ENCODE measurements around the gene RXRA. TPM values are rescaled to one million over a fixed set of nuclear protein-coding genes. Genes with fewer than 3 reads are reported as not detected.

Gene RXRA
- 14.0 and 22.4 TPM in 2 replicates for total RNA-seq

DNA sequence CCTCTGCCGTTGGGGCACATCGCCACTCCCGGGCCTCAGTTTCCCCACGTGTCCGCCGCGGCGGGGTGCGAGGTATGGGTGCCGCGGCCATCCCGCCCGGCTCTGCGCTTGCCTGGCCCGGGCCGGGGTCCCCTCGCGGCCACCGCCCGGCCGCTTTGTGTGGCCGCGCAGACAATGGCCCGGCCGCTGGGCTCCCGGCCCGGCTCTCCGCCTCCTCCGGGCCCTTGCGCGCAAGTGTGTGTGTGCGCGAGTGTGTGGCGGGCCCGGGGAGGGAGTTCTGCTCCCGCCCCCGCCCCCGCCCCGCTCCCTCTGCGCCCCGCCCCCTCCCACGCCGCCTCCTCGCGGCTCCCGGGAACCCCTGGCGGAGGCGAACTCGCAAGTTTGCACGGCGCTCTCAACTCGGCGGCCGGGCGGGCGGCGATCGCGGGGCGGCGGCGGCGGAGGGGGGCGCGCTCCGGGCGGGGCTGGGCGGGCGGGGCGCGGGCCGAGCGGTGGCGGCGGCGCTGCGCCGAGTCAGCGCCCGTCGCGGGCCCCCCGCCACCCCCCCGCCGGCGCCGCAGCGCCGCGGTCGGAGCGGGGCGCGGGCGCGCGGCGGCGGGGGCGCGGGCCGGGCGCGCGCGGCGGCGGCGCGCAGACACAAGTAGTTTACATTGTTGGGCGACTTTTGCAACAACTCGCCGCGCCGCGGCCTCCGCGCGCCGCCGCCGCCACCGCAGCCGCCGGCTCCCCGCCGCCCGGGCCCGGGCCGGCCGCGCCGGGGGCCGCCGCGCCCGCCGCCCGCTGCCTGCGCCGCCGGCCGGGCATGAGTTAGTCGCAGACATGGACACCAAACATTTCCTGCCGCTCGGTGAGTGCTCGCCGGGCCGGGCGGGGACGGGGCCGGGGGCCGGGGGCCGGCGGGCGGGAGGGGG lies at the start of gene RXRA:
TSS of gene RXRA (plus strand) at position 643 of the 911 bp plus-strand sequence. CDS start at position 820, 177 bp downstream.
- peak; percentile 55 to 84 for DNase-seq (ENCODE audit: low read depth in 2 of 2)

DNA sequence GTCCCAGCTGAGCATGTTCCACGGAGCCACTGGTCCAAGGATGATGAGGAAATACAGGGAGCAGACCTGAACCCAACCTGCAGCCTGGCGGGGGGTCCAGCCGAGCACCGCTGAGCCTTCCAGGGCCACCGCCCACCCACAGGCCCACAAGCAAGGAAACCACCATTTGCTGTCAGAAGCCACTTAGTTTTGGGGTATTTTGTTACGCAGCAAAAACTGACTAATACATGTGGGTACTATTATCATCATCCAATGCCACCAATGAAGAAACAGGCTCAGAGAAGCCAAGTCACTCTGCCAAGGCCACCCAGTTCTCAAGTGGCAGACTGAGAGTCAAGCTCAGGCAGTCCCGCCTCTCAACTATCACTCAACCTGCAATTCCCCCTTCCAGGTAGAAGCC lies 48.0 kb upstream of the RXRA start:
- no peak for DNase-seq (ENCODE audit: low read depth in 2 of 2)

DNA sequence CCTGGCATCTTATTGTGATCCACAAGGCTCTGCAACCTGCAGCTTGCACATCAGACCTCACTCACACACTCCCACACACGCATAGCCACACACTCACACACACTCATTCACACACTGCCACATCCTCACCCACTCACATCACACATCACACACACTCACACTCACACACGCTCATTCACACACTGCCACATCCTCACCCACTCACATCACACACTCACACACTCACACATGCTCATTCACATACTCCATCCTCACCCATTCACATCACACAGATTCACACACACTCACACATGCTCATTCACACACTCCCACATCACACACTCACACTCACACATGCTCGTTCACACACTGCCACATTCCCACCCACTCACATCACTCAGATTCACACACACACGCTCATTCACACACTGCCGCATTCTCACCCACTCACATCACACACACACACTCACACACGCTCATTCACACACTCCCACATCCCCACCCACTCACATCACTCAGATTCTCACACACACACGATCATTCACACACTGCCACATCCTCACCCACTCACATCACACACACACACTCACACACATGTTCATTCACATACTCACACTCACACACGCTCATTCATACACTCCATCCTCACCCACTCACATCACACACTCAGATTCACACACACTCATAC lies 47.1 kb upstream of the RXRA start:
- DNase-seq (ENCODE audit: low read depth in 2 of 2), result no peak

DNA sequence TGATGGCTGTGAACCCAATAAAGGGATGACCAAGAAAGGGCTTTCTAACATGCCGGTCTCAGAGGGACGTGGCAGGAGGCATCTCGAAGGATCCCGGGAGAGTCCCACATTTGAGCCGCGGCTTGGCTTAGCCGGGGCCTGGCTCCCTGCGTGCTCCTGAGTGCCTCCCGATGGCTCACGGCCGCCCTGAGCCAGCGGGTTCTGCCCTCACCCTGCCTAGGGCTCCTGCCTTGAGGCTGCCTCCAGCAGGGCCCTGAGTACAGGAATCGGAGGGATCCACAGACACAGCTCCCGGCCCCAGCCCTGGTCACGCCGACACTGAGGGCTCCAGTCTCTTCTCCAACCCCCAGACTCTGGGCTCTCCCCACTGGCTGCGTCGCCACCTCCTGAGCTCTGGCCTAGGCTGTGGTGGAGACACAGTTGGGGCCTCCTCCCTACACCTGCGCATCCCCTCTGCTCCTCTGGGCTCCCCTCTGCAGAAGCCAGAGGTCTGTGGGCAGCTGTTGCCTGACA lies 44.1 kb upstream of the RXRA start:
- no peak for DNase-seq (ENCODE audit: low read depth in 2 of 2)

DNA sequence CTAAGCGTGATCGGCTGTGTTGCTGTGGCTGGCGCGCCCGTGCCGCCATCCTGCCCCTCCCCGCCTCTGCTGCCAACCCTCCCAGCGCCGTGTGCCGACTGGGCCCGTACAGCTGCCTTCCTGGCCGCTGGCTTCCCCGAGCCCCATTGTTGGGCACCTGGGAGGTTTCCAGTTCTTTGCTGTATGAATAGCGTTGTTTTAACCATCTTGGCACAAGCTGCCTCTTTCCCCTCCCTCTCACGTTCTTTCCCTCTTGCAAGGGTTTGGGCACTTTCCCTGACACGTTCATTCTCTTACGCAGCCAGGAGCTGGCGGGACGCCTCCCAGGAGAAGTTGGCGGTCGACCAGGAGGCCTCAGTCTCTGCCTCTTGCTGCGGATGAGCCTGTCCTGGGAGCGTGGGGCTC lies 43.1 kb upstream of the RXRA start:
- DNase-seq (ENCODE audit: low read depth in 2 of 2), result peak in 1 of 2 donors; percentile 15

DNA sequence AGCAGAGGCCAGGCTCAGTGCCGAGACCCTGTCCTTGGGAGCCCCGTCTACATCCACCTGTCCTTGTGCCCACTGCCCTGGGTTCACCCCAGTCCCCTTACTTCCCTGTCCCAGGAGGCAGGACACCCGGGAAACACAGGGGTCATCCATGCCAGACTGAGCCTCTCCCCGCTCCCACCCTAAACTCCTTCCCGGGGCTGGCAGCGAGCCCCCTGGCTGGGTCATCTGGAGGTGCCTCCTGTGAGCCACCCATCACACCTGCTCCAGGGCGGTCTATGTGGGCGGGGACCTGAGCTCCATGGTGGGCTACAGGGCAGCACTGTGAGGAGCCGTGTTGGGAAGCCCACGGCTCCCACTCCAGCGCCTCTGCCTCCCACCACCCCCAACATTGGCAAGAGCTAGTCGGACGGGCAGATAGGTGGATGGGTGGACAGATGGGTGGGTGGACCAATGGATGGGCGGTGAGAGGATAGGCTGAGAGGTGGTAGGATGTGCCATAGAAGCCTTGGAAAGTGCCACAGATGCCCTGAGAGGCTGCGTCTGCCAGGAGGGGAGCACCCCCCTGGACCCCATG lies 42.5 kb upstream of the RXRA start:
- DNase-seq (ENCODE audit: low read depth in 2 of 2), result no peak

DNA sequence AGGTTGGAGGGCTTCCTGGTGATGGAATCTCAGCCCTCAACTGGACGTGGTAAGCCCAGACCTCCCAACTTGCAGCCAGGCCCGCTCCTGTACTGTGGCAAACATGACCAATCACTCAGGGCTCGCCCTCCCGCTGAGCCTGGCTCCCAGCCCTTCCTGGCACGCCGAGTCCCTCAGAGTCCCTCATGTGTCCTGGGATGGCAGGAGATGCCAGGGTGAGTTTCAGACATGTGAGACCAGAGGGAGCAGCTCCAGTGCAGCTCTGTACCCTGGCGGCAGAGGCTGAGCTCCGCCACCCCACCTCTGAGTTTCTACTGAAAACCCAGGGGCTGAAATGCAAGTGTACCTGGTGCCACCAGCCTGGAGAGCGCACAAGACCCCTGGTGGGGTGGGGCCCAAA lies 42.0 kb upstream of the RXRA start:
- no peak for DNase-seq (ENCODE audit: low read depth in 2 of 2)

DNA sequence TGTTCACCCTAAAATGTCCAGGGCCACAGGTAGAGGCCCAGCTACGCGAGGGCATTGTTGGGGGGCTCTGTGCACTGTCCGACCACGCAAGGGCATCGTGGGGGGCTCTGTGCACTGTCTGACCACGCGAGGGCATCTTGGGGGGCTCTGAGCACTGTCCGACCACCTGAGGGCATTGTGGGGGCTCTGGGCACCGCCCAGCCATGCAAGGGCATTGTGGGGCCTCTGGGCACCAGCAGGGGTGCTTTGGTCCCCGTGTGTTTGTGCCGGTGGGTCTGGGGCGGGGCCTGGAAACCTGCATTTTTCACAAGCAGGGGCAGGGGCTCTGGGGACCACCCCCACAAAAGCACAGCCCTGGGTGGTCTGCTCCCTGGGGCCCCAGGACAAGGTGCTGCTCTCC lies 41.5 kb upstream of the RXRA start:
- DNase-seq (ENCODE audit: low read depth in 2 of 2), result no peak

DNA sequence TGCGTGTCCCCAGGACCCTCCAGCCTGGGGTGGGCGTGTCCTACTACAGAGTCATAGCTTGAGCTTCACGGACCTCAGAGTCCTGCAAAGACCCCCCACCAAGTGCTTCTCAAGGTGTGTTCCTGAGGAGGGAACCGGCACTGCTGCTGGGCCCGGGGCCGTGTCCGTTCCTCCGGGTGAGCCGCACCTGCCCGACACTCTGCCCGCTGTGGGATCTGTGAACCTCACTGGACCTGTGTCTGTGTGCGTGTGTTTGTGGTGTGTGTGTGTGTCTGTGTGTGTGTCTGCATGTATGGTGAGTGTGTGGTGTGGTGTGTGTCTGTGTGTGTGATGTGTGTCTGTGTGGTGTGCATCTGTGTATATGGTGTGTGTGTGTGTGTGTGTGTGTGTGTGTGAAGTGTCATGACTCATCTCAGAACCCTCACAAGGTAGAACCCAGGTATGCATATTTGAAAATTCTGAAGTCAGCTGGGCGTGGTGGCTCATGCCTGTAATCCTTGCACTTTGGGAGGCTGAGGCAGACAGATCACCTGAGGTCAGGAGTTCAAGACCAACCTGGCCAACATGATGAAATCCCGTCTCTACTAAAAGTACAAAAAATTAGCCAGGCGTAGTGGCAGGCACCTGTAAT lies 40.9 kb upstream of the RXRA start:
- DNase-seq (ENCODE audit: low read depth in 2 of 2), result no peak

DNA sequence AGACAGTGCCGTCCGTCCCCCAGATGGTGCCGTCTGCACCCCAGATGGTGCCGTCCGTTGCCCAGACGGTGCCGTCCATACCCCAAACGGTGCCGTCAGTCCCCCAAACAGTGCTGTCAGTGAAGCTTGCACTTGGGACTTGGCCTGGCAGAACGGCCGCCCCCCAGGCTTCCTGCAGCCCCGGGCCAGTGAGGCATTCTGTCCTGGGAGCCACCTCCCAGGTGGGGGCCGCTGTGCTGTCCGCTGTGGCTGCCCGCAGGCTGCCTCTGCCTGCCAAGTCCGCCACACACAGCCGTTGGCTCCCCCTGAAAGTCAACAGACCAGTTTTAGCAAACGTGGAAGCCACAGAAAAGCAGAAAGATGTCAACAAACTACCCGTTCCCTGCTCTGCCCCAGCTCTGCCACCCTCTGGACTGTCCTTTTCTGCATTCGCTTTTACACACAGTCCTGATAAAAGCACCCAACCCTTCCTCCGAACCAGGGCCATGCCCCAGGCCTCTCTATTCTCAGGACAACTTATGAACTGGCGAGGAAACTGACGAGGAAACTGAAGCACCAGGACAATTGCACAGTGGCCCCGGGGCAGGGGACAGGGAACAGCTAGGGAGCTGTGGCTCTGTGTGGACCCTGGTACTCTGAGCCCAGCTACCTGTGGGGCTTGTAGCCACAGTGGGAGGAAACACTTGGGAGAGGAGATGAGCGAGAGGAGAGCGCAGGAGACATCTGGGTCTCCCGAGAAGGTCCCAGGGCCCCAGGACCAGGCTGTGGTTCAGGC lies 39.6 kb upstream of the RXRA start:
- no peak for DNase-seq (ENCODE audit: low read depth in 2 of 2)

DNA sequence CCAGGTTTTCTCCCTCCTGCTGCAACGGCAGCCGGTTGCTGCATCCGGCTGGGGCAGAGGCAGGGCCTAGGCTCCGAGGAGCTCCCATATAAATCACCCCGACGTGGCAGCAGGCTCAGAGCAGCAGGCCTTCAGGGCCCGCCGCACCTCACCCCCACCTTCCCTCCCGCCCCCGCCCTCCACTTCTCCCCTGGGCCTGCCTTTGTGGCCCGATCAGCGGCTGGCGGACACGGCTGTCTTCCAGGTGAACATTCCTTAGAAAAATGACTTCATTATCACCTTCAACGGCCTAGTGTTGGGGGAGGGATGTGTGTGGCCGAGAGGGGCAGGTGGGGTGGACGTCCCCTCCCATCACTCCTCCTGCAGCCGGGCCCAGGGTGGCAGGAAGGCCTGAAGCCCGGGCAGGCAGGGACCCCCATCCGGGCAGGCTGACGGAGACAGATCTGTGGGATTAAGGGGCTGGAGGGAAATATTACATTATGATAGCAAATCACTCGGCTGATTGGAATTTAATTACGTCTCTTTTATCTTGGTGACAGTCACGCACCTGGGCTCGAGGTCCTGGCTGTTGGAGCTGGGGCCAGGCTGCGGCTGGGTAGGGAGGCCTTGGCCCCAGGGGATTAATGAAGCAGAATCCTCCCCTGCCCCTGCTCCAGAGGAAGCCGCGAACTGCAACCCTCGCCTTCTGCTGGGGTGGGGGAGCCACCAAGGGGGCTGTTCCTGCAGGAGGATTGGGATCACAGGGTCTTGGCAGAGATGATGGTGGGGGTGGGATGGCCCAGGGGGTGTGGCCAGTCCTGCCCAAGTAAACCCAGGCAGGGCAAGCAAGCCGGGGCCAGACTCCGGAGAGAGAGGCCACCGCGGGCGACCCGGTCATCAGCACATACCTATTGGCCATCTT lies 38.4 kb upstream of the RXRA start:
- no peak for DNase-seq (ENCODE audit: low read depth in 2 of 2)

DNA sequence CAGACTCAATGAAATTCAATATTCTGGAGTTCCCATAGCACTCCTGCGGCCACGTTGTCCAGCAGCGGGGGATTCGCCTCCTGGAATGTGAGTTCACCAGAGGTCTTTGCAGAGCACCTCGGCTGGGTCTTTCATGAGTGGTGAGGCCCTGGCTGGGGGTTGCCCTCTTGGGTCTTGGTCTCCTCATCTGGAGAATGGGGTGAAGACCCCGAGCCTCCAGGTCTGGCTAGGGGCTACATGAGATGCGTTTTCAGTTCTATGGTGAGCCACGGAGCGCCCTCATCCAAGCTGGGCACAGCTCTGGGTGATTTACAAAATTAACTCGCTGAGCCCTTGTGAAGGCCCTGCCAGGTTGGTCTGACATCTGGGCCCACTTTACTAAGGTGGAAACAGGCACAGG lies 37.5 kb upstream of the RXRA start:
- no peak for DNase-seq (ENCODE audit: low read depth in 2 of 2)

DNA sequence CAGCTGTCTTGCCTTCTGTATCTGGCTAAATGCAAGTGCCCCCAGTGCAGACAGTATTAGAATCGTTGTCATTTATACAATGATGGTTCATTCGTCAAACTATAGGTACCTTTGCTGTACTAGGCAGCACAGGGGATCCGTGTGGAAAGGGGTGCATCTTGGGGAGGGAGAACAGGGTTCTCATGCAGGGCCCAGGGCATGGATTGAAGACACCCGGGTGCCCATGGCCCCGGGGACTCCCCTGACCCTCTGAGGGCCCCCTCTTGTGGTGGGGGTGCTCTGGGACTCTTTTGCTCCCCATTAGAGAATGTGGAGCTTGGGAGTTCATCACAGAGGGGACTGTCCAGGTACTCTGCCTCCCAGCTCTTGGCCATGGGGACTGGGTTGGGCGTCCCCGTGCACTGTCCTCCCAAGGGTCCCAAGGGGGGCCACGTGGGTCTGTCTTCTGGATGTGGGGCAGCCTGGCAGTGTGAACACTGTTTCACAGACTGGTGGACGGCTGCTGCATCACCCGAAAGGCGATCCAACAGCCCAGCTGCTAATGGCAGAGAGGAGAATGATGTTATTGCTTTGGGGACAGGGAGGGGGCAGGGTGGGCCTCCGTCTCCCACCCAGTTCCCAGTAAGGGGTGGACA lies 36.9 kb upstream of the RXRA start:
- no peak for DNase-seq (ENCODE audit: low read depth in 2 of 2)

DNA sequence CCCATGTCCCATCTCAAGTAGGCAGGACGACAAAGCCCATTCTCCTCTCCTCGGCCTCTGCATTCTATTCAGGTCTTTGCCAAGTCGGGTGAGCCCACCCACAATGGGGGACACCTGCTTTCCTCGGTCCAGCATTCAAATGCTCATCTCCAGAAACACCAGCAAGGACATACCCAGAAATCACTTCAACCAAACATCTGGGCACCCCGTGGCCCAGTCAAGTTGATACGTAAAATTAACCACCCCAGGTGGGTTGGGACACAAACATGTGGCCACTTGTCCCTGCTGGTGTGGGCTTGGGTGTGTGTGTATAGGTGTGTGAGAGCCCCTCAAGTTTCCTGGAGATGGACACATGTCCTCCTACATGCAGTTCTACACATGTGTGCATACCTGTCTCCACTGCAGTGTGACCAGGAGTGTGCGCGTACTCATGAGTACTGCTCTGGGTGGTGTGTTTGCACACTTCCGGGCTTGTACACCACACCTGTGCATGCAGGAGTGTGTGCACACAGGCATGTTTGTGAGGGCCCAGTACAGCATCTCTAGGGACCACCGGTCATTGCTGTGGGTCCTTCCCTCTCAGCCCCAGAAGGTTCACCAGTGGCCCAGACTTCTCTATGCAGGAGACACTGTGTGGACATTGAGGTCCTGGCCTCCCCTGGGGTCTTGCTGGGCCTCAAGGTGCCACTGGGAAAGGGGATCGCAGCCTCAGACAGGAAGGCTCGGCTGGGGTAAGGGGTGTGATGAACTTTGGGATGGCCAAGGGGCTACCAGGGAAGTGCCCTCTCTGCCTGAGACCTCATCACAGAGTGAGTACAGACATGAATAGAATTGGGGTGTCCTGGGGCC lies 35.4 kb upstream of the RXRA start:
- no peak for DNase-seq (ENCODE audit: low read depth in 2 of 2)

DNA sequence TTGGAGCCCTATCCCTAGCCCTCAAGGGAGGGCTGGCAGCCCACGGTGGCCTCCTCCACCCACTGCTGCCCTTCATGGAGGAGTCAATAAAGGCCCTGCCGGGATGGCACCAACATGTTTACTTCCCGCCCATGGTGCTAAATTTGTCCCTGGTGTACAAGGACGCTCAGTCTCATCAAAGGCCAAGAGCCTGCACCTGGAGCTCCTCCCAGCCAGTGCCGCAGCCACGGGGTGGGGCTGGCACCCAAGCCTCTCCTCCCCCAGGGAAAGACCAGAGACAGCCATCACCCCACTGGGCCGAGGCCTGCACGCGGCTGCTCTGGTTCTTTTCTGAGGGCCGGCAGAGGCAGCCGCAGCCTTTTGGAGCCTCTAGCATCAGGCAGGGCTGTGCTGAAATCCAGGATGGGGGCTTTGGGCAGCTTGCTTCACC lies 34.8 kb upstream of the RXRA start:
- DNase-seq (ENCODE audit: low read depth in 2 of 2), result no peak

DNA sequence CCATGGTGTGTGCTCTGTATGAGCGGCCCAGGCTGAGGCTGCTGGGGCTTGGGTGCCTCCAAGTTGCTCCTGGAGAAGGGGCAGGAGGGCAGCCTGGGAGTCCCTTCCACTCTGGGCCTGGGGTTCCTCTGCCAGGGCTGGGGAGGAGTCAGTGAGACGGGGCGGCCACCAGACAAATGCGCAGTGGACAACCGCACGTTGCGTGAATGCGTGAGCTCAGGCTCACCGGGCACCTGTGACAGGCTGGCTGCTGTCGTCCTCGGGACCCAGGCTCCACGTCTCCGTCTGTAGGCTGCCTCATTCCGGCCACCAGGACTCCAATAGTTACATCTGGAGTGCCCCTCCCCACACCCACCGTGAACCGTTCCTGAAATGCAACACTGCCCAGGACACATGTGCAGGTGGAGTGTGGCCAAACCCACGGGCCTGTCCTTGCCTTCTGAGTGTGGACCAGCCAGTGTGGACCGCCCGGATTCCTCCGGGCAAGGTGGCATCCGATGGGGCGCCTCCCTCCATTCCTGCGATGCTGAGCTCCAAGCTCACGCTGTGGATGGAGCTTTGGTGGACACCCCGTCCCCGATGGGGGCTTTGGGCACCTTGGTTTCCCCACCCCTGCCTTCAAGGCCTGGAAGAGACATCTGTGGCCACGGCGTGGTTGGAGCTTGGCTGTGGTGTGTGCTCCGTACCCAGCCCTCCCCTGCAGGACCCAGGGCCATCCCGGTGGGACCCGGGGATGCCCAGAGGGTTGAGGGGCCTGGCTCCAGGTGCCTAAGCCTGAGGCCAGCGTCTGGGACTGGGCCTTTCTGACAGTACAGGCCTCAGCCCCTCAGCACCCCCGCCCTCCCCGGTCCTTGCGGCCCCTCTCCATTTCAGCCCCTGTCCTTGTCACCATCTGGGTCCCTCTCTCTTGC lies 34.0 kb upstream of the RXRA start:
- DNase-seq (ENCODE audit: low read depth in 2 of 2), result no peak

DNA sequence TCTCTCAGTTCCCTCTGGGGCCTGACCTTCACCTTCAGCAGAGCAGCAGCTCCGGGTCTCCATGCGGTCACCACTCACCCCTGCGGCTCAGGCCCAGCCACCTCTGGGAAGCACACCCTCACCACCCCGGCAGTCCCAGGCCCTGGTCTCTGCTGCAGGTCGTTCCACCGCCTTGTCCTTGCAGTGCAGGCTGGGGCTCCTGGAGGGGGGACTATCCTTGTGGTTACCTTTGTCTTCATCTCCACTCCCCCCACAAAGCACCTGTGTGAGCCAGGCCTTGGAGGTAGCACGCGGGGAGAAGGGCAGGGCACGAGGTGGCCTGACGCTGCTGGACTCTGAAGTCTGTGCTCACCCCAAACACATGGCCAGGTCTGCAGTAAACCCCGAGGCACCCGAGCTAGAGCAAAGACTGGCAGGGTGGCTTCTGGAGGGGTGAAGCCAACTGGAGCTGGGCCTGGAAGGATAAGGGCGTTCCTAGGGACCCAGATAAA lies 33.2 kb upstream of the RXRA start:
- DNase-seq (ENCODE audit: low read depth in 2 of 2), result no peak
